ENCODE results near the gene ARHGAP32.
"Not testable (repeated sequence)": the region's sequence is repeated elsewhere in the genome, so short reads cannot be mapped to it uniquely, and the experiment has no call there.

ARHGAP32 gene

DNA sequence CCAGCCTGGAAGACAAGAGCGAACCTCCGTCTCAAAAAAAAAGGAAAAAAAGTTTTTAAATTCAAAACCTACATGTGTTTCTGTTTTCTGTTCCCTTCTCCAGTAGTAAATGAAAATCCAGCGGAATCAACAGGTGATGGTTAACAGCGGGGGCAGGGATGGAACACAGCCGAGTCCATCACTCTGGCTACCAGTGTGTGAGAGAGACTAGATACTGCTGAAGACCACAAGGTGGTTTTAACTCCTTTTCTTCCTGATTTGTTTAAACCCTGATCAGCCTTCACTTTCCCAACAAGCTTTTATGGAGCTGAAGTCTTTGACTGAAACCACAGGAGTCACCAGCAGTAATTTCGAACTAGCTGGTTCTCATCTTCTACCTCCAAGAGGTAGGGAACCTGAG lies 3.6 kb upstream of the ARHGAP32 start:
- DNase-seq, result no peak

- no peak for DNase-seq
Observed at GRCh38 chr11:129191649-129192048, 476 bp downstream of the ARHGAP32 start.

GRCh38 chr11:129190087-129190486 lies 2.0 kb downstream of the ARHGAP32 start:
- peak; percentile 37 for DNase-seq

DNA sequence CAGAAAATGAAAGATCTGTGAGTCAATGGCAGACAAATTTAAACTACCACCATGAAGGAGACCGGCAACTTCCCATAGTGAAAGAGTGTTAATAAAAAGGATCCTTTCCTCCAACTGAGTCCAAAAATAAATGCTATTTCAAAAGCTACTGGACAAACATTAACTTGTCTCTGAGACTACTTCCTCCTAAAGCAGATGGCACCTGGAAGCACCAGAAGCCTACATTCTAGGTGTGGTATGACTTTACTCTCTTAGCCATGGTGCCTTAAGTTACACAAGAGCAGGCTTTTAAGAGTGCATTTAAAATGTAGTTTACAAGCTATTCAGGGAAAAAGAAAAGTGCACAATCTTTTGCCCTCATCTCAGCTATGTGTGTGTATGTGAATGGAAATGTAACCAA lies 2.5 kb downstream of the ARHGAP32 start:
- DNase-seq, result no peak

DNA sequence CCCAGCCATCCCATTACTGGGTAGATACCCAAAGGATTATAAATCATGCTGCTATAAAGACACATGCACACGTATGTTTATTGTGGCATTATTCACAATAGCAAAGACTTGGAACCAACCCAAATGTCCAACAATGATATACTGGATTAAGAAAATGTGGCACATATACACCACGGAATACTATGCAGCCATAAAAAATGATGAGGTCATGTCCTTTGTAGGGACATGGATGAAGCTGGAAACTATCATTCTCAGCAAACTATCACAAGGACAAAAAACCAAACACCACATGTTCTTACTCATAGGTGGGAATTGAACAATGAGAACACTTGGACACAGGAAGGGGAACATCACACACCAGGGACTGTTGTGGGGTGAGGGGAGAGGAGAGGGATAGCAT lies 7.0 kb downstream of the ARHGAP32 start:
- not testable (repeated sequence) for DNase-seq

GRCh38 chr11:129184581-129184980 lies 7.5 kb downstream of the ARHGAP32 start:
- no peak for DNase-seq

GRCh38 chr11:129167315-129167714 lies 24.8 kb downstream of the ARHGAP32 start:
- no peak for DNase-seq

DNA sequence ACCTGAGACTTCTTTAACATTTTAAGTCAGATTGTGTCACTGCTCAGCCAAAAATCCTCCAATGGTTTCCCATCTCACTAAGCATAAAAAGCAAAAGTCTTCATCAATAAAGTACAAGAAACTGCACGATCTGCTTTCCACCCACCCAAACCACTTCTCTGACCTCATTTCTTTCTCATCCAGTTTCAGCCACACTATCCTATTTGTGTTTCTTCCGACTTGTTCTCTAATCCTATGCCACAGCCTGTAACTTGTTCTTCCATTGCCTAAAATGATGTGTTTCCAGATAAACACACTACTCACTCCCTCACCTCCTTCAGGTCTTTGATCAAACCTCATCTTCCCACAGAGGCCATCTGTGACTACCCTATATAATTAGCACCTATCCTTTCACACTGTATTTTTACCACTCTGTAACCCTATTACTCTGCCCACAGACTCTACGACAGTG lies 28.4 kb downstream of the ARHGAP32 start:
- DNase-seq, result no peak

GRCh38 chr11:129157080-129157479 lies 35.0 kb downstream of the ARHGAP32 start:
- DNase-seq, result not testable (repeated sequence)

GRCh38 chr11:129155745-129156144 lies 36.4 kb downstream of the ARHGAP32 start:
- no peak for DNase-seq

DNA sequence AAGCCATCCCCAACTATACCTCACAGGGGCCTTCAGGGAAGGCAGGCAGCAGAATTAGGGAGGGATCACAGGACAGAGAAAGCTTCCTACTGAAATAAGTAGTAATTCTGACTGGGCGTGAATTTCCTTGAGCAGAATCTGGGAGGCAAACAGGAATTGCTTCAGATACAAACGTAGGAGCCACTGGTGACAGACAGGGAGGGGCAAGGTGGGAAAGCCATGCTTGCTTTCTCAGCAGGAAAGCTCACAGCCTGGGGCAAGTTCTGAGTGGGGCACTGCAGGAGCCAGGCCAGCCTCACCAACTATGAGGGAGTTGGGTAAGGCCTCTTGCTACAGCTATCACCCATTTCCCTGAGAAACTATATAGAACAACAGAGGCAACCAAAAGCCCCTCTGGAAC lies 43.6 kb downstream of the ARHGAP32 start:
- no peak for DNase-seq

DNA sequence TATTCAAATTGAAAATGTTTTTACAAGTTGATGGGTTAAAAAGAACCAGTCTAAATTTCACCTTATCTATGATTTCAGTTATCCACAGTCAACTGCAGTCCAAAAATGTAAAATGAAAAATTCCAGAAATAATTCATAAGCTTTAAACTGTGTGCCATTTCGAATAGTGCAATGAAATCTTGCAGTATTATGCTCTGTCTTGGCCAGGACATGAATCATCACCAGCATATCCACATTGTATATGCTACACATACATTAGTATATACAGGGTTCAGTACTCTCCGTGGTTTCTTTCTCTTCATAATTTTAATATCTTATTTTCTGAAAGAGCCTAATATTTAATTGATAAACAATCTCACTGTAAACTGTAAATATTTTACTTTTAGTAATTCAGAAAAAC lies 45.9 kb downstream of the ARHGAP32 start:
- peak; percentile 18 for DNase-seq

DNA sequence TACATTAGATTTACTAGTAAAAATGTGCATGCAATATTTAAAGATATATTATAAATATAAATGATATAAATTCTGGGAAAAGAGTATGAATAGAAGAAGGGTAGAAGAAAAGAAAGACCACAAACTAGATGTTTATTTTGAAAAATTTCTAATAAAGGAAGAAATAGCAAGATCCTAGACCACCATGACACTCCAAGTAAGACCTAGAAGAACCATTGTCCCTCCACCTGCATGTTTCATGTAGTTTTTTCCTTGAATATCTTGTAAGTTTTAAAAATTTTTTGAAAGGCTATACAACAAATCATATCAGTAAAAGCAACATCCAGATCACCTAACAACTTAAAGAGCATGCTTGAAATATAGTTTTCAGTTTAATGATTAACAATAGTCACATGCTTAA lies 46.8 kb downstream of the ARHGAP32 start:
- DNase-seq, result no peak

GRCh38 chr11:129144256-129144655 lies 47.9 kb downstream of the ARHGAP32 start:
- peak; percentile 33 for DNase-seq

- DNase-seq, result peak; percentile 100
Observed at GRCh38 chr11:129143335-129143734, 48.8 kb downstream of the ARHGAP32 start.

DNA sequence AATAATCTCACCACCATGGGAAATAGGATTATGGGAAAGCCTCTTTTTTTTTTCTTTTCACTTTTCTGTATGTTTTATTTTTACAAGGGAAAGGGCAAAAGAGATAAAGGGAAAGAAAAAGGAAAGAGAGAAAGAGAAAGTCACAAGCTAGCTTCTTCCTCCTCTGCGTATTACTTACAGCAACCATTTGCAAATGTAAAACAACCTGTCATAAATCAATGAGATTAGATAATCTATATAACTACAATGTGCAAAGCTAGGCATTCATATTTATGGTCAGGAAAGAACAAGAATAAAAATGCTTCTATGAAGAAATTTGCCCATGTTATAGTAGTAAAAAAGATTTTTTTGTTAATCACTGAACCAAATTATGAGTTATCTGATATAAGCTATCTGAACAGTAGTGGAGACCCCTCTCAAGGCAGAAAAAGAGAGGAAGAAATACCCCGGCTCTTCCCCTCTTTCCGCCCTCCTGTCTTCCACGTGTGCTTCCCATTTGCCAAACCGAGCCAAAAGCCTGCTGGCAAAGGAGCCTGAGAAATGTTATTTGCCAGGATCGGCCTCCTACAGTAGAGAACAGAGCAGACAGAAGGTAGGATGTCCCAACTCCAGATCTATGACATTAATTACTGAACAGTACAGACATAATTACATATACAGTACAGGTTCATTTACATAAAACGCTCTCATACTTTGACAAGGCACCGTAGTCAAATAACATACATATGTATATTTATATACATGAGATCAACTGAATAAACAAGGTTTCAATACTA lies 50.2 kb downstream of the ARHGAP32 start:
- DNase-seq, result no peak

- no peak for DNase-seq
Observed at GRCh38 chr11:129131316-129131715, 60.8 kb downstream of the ARHGAP32 start.

GRCh38 chr11:129128881-129129620 lies 63.1 kb downstream of the ARHGAP32 start:
- DNase-seq, result not testable (repeated sequence)

GRCh38 chr11:129119036-129119435 lies 73.1 kb downstream of the ARHGAP32 start:
- no peak for DNase-seq

- peak; percentile 29 for DNase-seq
Observed at GRCh38 chr11:129117595-129118350, 74.4 kb downstream of the ARHGAP32 start.

DNA sequence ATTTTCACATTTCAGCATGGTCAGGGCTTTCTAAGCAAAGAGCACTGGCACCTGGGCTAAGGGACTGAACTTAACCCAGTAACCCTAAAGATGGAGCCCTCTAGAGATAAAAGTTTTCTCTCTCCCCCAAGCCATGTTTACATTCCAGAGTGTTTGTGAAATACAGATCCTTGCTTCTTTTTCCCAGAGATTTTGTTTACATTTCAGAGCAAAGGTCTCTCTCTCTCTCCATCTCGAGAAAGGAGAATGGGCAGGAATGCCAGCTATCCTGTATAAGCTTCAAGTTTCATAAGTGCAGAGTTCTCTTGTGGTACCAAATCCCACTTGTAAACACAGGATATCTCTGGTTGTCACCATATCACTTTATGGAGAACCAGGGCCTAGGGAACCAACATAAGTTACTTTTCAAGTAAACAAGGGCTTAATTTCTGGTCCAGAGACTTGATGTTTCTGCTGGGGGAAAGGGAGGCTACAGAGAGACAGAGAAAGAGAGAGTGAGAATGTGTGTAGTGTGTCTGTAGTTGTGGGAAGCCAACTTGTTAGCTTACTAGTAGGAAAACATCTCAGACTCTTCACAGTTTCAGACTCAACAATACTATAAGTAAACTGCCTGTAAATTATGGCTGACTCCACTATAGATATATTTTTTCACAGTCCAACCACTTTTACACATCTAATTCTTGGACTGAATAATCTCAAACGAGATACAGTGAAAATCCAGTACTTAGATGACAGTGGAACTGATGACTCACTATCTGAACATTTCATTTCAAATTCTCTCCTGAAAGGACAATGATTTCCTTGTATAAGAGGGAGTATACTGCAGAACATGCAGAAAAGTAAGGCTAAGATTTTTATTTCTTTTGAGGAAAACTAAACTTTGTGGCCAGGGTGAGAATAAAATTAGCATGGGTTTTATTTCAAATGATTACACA lies 76.2 kb downstream of the ARHGAP32 start:
- DNase-seq, result peak; percentile 64

DNA sequence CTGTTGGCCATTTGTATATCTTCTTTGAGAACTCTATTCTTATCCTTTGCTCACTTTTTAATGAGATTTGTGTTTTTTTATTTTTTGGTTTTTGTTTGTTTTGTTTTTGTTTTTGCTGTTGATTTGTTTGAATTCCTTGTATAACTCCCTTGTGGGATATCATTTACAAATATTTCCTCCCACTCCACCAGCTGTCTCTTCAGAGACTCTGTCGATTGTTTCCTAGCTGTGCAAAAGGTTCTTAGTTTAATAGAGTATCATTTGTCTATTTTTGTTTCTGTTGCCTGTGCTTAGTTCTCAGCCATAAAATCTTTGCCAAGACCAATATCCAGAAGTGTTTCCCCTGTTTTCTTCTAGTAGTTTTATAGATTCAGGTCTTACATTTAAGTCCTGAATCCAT lies 82.4 kb downstream of the ARHGAP32 start:
- DNase-seq, result no peak
